Psoas muscle (tissue), 8 donors: ENCODE results near the gene ZCCHC14. TPM values are rescaled to one million over a fixed set of nuclear protein-coding genes. Genes with fewer than 3 reads are reported as not detected.

ENCODE experiments used
- ATAC-seq, 4 donors: fragments of 200-7000 bp; cut with Tn5 transposase; one replicate each; pipeline ENCODE4 v1.9.1; 2020; ENCODE audit warnings: moderate library complexity in 3 of 4, mild to moderate bottlenecking in 2 of 4
- DNase-seq, 2 donors: peaks; one replicate each; pipeline ENCODE4 v3.0.0-alpha.2; 2020
- H3K27ac ChIP-seq: fragments of 200-600 bp; one replicate; pipeline ENCODE4 v1.8.0; 2022
- H3K27me3 ChIP-seq, 3 donors: fragments of 200-600 bp in 1 of 3; one replicate each; pipeline versions ENCODE4 v1.6.1 to v1.8.0; 2013 to 2022; ENCODE audit warnings: low read length in 2 of 3, mild to moderate bottlenecking in 2 of 3, moderate library complexity in 1 of 3; ENCODE audit not compliant: insufficient read depth in 3 of 3
- H3K36me3 ChIP-seq, 2 donors: fragments of 200-600 bp in 1 of 2; one replicate each; pipeline versions ENCODE4 v1.6.1 to v1.8.0; 2013 to 2022; ENCODE audit warnings: low read depth in 1 of 2, mild to moderate bottlenecking in 1 of 2, moderate library complexity in 1 of 2; ENCODE audit not compliant: insufficient read depth in 1 of 2
- H3K4me1 ChIP-seq: fragments of 200-600 bp; one replicate; pipeline ENCODE4 v1.8.0; 2022
- H3K4me3 ChIP-seq: fragments of 200-600 bp; one replicate; pipeline ENCODE4 v1.8.0; 2022; ENCODE audit warnings: mild to moderate bottlenecking
- H3K9me3 ChIP-seq: fragments of 200-600 bp; one replicate; pipeline ENCODE4 v1.8.0; 2022
- WGBS, 3 donors: extraction: QIAGEN DNeasy Blood & Tissue Kit; methylation state at CpG; one replicate each; pipeline versions ENCODE4 v1.1.6 to v1.1.7; 2013; 5-methylcytosine and 5-hydroxymethylcytosine counted together
- intact Hi-C, 2 donors: fragments of 100-400 bp; cut with DNase I; formaldehyde crosslinking; loops; one replicate each; pipeline versions ENCODE4 v1.11.0 to v1.14.2; 2022
- polyA plus RNA-seq, 3 donors: library from polyadenylated mRNA; stranded (reverse); fragments of 200-250 nt; gene quantifications; one replicate each; pipeline ENCODE4 v1.2.3, GENCODE V29; 2013
- total RNA-seq, 4 donors: library from RNA; stranded (reverse); fragmentation: NEBNext Ultra II Directional in 2 of 4; extraction: Animal tissue kit (Norgen Biotek cat#: 25700) in 2 of 4; gene quantifications; one replicate each; pipeline versions ENCODE4 v1.2.1 to v1.2.4, GENCODE V29; 2021 to 2023
- TF ChIP-seq, protein P1 (sequence below): fragments of 200-600 bp; IDR thresholded peaks from one replicate; pipeline ENCODE4 v1.8.0; 2022; ENCODE audit warnings: antibody characterized with exemption
- donor health status: healthy with polysubstance abuse.
- donor health status: DM: no; HTN: no; CAD: no; lungs with moderate emphysema.
- donor health status: Bipolar disorder and iron deficiency.
- donor health status: healthy.
- donor health status: DM: yes; HTN: yes; CAD: no.
- donor health status: DM: no; HTN: no; CAD: no.
- donor health status: DM: no; HTN: no; CAD: no.
- donor health status: DM: yes; HTN: yes; CAD: no.

The ZCCHC14 gene
- total and polyA plus RNA-seq, 7 donors = 5.8 to 17.3 (median 14.6) TPM

DNA sequence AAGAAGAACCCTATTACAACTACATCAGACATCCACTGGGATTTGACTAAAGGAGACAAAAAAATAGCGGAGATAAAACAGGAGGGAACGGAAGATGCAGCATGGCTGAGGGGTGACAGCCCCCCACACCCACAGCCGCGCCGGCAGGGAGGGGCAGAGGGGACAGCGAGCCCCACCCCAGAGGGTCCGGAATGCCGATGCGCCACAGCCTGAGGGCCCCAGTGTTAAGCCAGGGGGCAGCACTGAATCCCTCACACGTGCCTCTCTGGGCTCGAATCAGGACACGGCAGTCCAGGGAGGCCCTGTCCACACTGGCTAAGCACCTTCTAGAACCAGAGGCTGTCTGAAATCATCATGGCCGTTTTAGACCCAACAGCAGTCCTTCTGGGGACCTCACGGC lies 81.9 kb downstream of the ZCCHC14 start:
- DNase-seq = no peak
- Histone ChIP-seq H3K27me3 (no peaks in the 10 kb centered on the region), H3K4me3 (no peak overlapping the region), H3K4me1 (no peaks in the 10 kb centered on the region), H3K27ac (no peak overlapping the region), H3K9me3 (no peaks in the 10 kb centered on the region), H3K36me3 (peaks cover 6 to 97% of the 10 kb centered on the region in 2 donors)
- ATAC-seq = no peak
- intact Hi-C loops = no loop called here
- TF ChIP-seq, protein P1, sequence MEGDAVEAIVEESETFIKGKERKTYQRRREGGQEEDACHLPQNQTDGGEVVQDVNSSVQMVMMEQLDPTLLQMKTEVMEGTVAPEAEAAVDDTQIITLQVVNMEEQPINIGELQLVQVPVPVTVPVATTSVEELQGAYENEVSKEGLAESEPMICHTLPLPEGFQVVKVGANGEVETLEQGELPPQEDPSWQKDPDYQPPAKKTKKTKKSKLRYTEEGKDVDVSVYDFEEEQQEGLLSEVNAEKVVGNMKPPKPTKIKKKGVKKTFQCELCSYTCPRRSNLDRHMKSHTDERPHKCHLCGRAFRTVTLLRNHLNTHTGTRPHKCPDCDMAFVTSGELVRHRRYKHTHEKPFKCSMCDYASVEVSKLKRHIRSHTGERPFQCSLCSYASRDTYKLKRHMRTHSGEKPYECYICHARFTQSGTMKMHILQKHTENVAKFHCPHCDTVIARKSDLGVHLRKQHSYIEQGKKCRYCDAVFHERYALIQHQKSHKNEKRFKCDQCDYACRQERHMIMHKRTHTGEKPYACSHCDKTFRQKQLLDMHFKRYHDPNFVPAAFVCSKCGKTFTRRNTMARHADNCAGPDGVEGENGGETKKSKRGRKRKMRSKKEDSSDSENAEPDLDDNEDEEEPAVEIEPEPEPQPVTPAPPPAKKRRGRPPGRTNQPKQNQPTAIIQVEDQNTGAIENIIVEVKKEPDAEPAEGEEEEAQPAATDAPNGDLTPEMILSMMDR = no peak
- 81 to 85% (median 81%) methylated on average over 11 to 14 of the region's 14 CpGs for WGBS, 3 donors

DNA sequence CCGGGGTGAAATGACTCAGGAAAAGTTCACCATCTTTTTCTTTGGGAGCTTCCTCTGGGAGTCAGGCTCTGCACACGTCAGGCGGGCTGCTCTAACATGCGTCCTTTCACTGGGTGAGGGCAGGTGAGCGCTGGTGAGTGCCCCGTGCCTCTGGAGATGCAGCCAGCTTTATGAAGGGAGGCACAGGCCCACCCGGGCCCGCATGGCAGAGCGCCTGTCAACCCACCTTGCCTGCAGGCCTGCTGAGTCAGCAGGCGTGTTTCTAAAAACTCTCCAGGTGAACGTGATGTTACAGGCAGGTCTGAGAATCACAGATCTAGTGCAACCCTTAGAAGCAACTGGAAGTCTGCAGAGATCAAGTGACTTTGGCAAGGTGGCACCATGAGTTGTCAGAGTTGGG lies 82.3 kb downstream of the ZCCHC14 start:
- intact Hi-C loops = no loop called here
- H3K27ac ChIP-seq = no peak overlapping the region
- no peak for DNase-seq

DNA sequence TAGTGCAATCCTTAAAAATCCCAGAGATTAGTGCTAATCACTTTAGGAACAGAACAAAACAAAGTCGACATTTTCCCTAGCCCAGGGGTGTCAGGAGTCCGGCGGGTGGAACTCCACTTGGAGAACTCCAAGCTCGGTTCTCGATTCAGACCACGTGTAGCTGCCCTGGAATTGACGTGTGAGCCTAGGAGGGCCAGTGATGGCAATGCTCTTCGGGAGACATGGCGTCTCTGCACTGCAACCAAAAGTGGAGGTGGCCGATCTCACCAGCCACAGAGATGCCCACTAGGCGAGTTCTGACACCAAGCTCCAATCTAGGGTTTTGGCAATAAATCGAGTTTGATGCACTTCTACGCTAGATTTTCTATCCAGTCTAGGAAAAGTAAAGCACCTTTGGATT lies 83.0 kb downstream of the ZCCHC14 start:
- WGBS, 3 donors = 89 to 94% (median 90%) methylated on average over 13 of the region's 13 CpGs
- peaks cover 7 to 97% of the 10 kb centered on the region in 2 donors for H3K36me3 ChIP-seq
- ATAC-seq = no peak
- H3K4me1 ChIP-seq = no peaks in the 10 kb centered on the region
- H3K27me3 ChIP-seq = no peaks in the 10 kb centered on the region
- DNase-seq = no peak
- intact Hi-C loops = no loop called here
- no peaks in the 10 kb centered on the region for H3K9me3 ChIP-seq
- no peak overlapping the region for H3K4me3 ChIP-seq
- TF ChIP-seq, protein P1 = no peak
- H3K27ac ChIP-seq = no peak overlapping the region

More for the DNA sequence above, 82.3 kb downstream of the ZCCHC14 start:
- Histone ChIP-seq H3K27me3 (no peaks in the 10 kb centered on the region), H3K4me3 (no peak overlapping the region), H3K9me3 (no peaks in the 10 kb centered on the region), H3K4me1 (no peaks in the 10 kb centered on the region), H3K36me3 (peaks cover 6 to 97% of the 10 kb centered on the region in 2 donors)
- TF ChIP-seq, protein P1 = no peak
- 88 to 94% (median 92%) methylated on average over 11 of the region's 11 CpGs for WGBS, 3 donors
- no peak for ATAC-seq

DNA sequence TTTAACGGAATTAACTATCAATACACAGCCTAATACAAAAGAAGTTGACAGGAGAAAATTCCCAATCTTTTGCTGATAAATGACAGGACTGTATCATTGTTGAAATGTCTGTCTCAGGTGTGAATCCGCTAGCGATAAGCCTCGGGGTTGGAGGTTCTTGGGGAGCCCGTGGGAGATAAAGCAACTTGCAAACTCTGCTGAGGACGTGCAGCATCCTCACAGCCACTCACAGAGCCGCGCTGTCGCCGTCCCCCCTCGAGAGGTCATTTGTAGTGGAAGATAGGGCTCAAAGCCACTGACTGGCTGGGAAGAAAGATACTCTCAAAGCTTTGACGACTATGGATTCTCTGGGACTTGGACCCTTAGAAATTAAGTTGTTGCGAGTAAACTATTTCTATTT lies 83.7 kb downstream of the ZCCHC14 start:
- Histone ChIP-seq H3K9me3 (no peaks in the 10 kb centered on the region), H3K27me3 (no peaks in the 10 kb centered on the region), H3K4me1 (no peaks in the 10 kb centered on the region), H3K36me3 (peaks cover 9 to 97% of the 10 kb centered on the region in 2 donors), H3K4me3 (no peak overlapping the region), H3K27ac (no peak overlapping the region)
- no peak for DNase-seq
- no peak for ATAC-seq
- TF ChIP-seq, protein P1 = no peak
- 89 to 92% (median 92%) methylated on average over 13 of the region's 13 CpGs for WGBS, 3 donors
- intact Hi-C loops = no loop called here

DNA sequence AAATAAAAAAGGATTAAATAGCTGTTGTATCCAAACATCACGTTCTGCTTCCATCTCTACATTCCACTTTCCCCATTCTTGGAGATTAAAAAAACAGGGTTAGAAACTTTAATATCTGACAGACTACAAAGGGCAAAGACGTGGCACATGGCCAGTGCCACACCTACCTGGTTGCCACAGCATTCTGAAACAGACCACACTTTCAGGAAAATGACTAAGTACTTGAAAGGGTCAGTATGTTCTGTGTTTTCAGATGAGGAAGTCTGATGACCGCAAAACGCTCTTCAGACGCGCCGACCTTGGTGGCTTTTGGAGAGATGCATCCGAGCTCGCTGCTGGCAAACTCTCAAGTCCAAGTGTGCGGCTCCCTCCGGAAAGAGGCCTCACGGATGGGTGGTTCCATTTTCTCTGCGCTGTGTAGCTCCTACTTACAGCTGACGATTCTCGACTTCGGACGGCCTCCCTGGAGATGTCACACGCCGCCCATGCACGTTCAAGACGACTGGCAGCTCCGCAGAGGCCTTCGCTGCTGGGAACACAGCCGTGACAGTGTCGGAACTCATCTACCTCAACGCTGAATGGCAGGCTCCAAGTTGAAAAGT lies 85.2 kb downstream of the ZCCHC14 start:
- ATAC-seq = peak in 3 of 4 donors; percentile 6 to 46 (median 17)
- H3K4me3 ChIP-seq = no peak overlapping the region
- H3K9me3 ChIP-seq = no peaks in the 10 kb centered on the region
- WGBS, 3 donors = 80 to 87% (median 84%) methylated on average over 26 of the region's 26 CpGs
- peak in 1 of 2 donors; percentile 54 for DNase-seq
- peaks cover 9 to 99% of the 10 kb centered on the region in 2 donors for H3K36me3 ChIP-seq
- no peak overlapping the region for H3K27ac ChIP-seq
- no peaks in the 10 kb centered on the region for H3K27me3 ChIP-seq
- TF ChIP-seq, protein P1 = no peak
- no peaks in the 10 kb centered on the region for H3K4me1 ChIP-seq
- intact Hi-C loops = no loop called here
